HepG2 (cell line): ENCODE measurements around the gene TRIM8. TPM values are rescaled to one million over a fixed set of nuclear protein-coding genes. Genes with fewer than 3 reads are reported as not detected.

ENCODE experiments used
- AGO2 ChIP-seq: fragments of 200-400 bp; formaldehyde crosslinking; optimal IDR thresholded peaks from 2 replicates; pipeline ENCODE3; 2017; ENCODE audit warnings: mild to moderate bottlenecking, low read depth, low read length, moderate library complexity
- AHR ChIP-seq: IDR thresholded peaks from 2 replicates; pipeline ENCODE4 v1.6.1; 2018; ENCODE audit warnings: missing genetic modification reagents, missing compliant biosample characterization
- DRAP1 ChIP-seq: IDR thresholded peaks from 2 replicates; pipeline ENCODE4 v1.6.1; 2016; ENCODE audit warnings: missing genetic modification reagents, missing compliant biosample characterization
- KMT2A ChIP-seq: sonication (generic); formaldehyde crosslinking; IDR thresholded peaks from 2 replicates; pipeline ENCODE4 v1.4.0; 2020; ENCODE audit warnings: missing genetic modification reagents
- PCBP1 ChIP-seq: fragments of 200-400 bp; formaldehyde crosslinking; IDR thresholded peaks from 2 replicates; pipeline ENCODE4 v1.6.1; 2017; ENCODE audit warnings: mild to moderate bottlenecking, low read depth, low read length, borderline replicate concordance
- STAT6 ChIP-seq: sonication (generic); formaldehyde crosslinking; IDR thresholded peaks from 2 replicates; pipeline ENCODE4 v1.4.0; 2020; ENCODE audit warnings: missing genetic modification reagents, mild to moderate bottlenecking, borderline replicate concordance
- THAP11 ChIP-seq: IDR thresholded peaks from 2 replicates; pipeline ENCODE4 v1.6.1; 2016; ENCODE audit warnings: missing biosample characterization, missing genetic modification reagents
- TSC22D2 ChIP-seq: sonication (generic); formaldehyde crosslinking; IDR thresholded peaks from 2 replicates; pipeline ENCODE4 v1.5.1; 2020; ENCODE audit warnings: missing genetic modification reagents, mild to moderate bottlenecking, borderline replicate concordance
- ZBTB25 ChIP-seq: IDR thresholded peaks from 2 replicates; pipeline ENCODE4 v1.6.1; 2018; ENCODE audit warnings: missing genetic modification reagents
- ZMYM4 ChIP-seq: sonication (generic); formaldehyde crosslinking; IDR thresholded peaks from 2 replicates; pipeline ENCODE4 v1.8.1; 2023; ENCODE audit warnings: mild to moderate bottlenecking, missing genetic modification reagents
- ZNF124 ChIP-seq: sonication (generic); formaldehyde crosslinking; IDR thresholded peaks from 2 replicates; pipeline ENCODE4 v1.4.0; 2020; ENCODE audit warnings: missing genetic modification reagents
- ZNF143 ChIP-seq: sonication (generic); formaldehyde crosslinking; IDR thresholded peaks from 2 replicates; pipeline ENCODE4 v1.4.0; 2020; ENCODE audit warnings: missing genetic modification reagents
- ZNF235 ChIP-seq: sonication (generic); formaldehyde crosslinking; IDR thresholded peaks from 2 replicates; pipeline ENCODE4 v1.8.1; 2023; ENCODE audit warnings: mild to moderate bottlenecking, missing genetic modification reagents, borderline replicate concordance
- ZNF441 ChIP-seq: sonication (generic); formaldehyde crosslinking; IDR thresholded peaks from 2 replicates; pipeline ENCODE4 v1.7.0; 2021; ENCODE audit warnings: missing genetic modification reagents, borderline replicate concordance
- polyA plus RNA-seq, 8 experiments: library from polyadenylated mRNA; depleted of rRNA in 3 of 8; stranded (reverse) in 7 of 8; unstranded in 1 of 8; fragments of >200 nt; fragmentation: Illumina TruSeq in 4 of 8; extraction: Trizol in 4 of 8; gene quantifications; 2 replicates each; pipeline versions ENCODE4 v1.2.1 to v1.2.3, GENCODE V29; 2011 to 2016; ENCODE audit warnings: low read depth in 4 of 8, missing spikeins in 1 of 8, mixed read lengths in 1 of 8; ENCODE audit not compliant: insufficient read depth in 1 of 8
- total RNA-seq, 5 experiments: library from RNA; depleted of rRNA; stranded (reverse); fragments of >200 nt; fragmentation: Illumina TruSeq; extraction: Trizol; gene quantifications; 2 replicates each; pipeline ENCODE4 v1.2.3, GENCODE V29; 2016; ENCODE audit warnings: low read depth in 1 of 5
- TF ChIP-seq, protein P1 (sequence below), 2 experiments: fragments of 450-650 bp in 1 of 2; sonication (generic) in 1 of 2; formaldehyde crosslinking in 1 of 2; IDR thresholded peaks; 2 replicates each; pipeline versions ENCODE4 v1.6.1 to v1.8.0; 2016 to 2022; ENCODE audit warnings: antibody characterized with exemption in 1 of 2, mild to moderate bottlenecking in 1 of 2, missing genetic modification reagents in 1 of 2
- TF ChIP-seq, protein P2 (sequence below): sonication (generic); formaldehyde crosslinking; IDR thresholded peaks from 2 replicates; pipeline ENCODE4 v1.4.0; 2020; ENCODE audit warnings: missing genetic modification reagents

The TRIM8 gene
- total and polyA plus RNA-seq, 2 of the 13 experiments (the other 11 are each of a cell fraction or from before 2014, with no cell fraction given): 38.9 to 66.5 TPM

- TF ChIP-seq STAT6 (CRISPR knock-in tag): peak; percentile 52; the same call in 1 of the 2 replicates
- 0 out of 2 replicates have a peak, but pooled peaks have one; percentile 28 for TF ChIP-seq ZNF441 (CRISPR knock-in tag)
- no peak for TF ChIP-seq ZNF143 (CRISPR knock-in tag)
- no peak for TF ChIP-seq AGO2
- no peak for TF ChIP-seq ZBTB25 (CRISPR knock-in tag)
- no peak for TF ChIP-seq ZNF124 (CRISPR knock-in tag)
- TF ChIP-seq ZMYM4 (CRISPR knock-in tag): no peak
- TF ChIP-seq DRAP1 (CRISPR knock-in tag): peak; percentile 42; the same call in 1 of the 2 replicates
- peak; percentile 43; the same call in 1 of the 2 replicates for TF ChIP-seq THAP11 (CRISPR knock-in tag)
- TF ChIP-seq TSC22D2: no peak
- no peak for TF ChIP-seq KMT2A (CRISPR knock-in tag)
- no peak for TF ChIP-seq AHR (CRISPR knock-in tag)
- no peak for TF ChIP-seq ZNF235
- TF ChIP-seq, protein P1, sequence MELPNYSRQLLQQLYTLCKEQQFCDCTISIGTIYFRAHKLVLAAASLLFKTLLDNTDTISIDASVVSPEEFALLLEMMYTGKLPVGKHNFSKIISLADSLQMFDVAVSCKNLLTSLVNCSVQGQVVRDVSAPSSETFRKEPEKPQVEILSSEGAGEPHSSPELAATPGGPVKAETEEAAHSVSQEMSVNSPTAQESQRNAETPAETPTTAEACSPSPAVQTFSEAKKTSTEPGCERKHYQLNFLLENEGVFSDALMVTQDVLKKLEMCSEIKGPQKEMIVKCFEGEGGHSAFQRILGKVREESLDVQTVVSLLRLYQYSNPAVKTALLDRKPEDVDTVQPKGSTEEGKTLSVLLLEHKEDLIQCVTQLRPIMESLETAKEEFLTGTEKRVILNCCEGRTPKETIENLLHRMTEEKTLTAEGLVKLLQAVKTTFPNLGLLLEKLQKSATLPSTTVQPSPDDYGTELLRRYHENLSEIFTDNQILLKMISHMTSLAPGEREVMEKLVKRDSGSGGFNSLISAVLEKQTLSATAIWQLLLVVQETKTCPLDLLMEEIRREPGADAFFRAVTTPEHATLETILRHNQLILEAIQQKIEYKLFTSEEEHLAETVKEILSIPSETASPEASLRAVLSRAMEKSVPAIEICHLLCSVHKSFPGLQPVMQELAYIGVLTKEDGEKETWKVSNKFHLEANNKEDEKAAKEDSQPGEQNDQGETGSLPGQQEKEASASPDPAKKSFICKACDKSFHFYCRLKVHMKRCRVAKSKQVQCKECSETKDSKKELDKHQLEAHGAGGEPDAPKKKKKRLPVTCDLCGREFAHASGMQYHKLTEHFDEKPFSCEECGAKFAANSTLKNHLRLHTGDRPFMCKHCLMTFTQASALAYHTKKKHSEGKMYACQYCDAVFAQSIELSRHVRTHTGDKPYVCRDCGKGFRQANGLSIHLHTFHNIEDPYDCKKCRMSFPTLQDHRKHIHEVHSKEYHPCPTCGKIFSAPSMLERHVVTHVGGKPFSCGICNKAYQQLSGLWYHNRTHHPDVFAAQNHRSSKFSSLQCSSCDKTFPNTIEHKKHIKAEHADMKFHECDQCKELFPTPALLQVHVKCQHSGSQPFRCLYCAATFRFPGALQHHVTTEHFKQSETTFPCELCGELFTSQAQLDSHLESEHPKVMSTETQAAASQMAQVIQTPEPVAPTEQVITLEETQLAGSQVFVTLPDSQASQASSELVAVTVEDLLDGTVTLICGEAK (IDR thresholded peaks at IDR 0.05): no peak
- TF ChIP-seq, protein P1 (CRISPR knock-in tag; IDR thresholded peaks at IDR 0.05): no peak
- TF ChIP-seq, protein P2, sequence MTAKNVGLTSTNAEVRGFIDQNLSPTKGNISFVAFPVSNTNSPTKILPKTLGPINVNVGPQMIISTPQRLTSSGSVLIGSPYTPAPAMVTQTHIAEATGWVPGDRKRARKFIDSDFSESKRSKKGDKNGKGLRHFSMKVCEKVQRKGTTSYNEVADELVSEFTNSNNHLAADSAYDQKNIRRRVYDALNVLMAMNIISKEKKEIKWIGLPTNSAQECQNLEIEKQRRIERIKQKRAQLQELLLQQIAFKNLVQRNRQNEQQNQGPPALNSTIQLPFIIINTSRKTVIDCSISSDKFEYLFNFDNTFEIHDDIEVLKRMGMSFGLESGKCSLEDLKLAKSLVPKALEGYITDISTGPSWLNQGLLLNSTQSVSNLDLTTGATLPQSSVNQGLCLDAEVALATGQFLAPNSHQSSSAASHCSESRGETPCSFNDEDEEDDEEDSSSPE: no peak
- TF ChIP-seq PCBP1: no peak
Measured at GRCh38 chr10:102645388-102645740, 1.1 kb downstream of the TRIM8 start (continued).
